ENCODE results near the gene FAM221B. TPM values are rescaled to one million over a fixed set of nuclear protein-coding genes. Genes with fewer than 3 reads are reported as not detected.

FAM221B gene
- total and polyA plus RNA-seq, 2 experiments from 2014 or later: 0.47 TPM; not detected in 1

- Histone ChIP-seq H3K27me3 (ENCODE audit: insufficient read depth) (no peaks in the 10 kb centered on the region), H3K36me3 (ENCODE audit: insufficient read depth) (no peaks in the 10 kb centered on the region), H3K4me3 (no peak overlapping the region), H2AFZ (no peak overlapping the region), H4K20me1 (replicated peaks; ENCODE audit: insufficient read depth) (no peaks in the 10 kb centered on the region; the same call in 1 of the 2 replicates), H3F3A (replicated peaks; ENCODE audit: low read depth) (no peaks in the 10 kb centered on the region), H3K9me2 (ENCODE audit: insufficient read depth) (peaks cover 5% of the 10 kb centered on the region; the same call in 1 of the 2 replicates), H3K79me2 (replicated peaks; ENCODE audit: insufficient read depth) (no peaks in the 10 kb centered on the region), H3K4me2 (no peak overlapping the region), H3K27ac (ENCODE audit: low read depth) (no peak overlapping the region), H3K4me1 (ENCODE audit: insufficient read depth) (no peaks in the 10 kb centered on the region)
- ATAC-seq: no peak
- no peaks in the 10 kb centered on the region; the same call in 2 of the 3 replicates for H3K9me3 Mint-ChIP-seq
- no peak overlapping the region for H3K4me3 Mint-ChIP-seq
- no peak overlapping the region for H3K27ac Mint-ChIP-seq
- peaks cover 10% of the 10 kb centered on the region for H3K27me3 Mint-ChIP-seq (ENCODE audit: insufficient read depth, low read depth, poor library complexity)
- peaks cover 21% of the 10 kb centered on the region for H3K4me1 Mint-ChIP-seq
- H3K36me3 Mint-ChIP-seq (ENCODE audit: low read depth): no peaks in the 10 kb centered on the region
- TF ChIP-seq NANOG (IDR thresholded peaks at IDR 0.05; ENCODE audit: borderline replicate concordance) (no peak), CREB1 (CRISPR knock-in tag; IDR thresholded peaks at IDR 0.05; ENCODE audit: low read depth) (no peak), STAT1 (IDR thresholded peaks at IDR 0.05; ENCODE audit: unreplicated experiment) (no peak), ZNF114 (CRISPR knock-in tag; IDR thresholded peaks at IDR 0.05) (no peak), POLR2AphosphoS5 (IDR thresholded peaks at IDR 0.05; ENCODE audit: low read depth) (no peak), REST (IDR thresholded peaks at IDR 0.05; ENCODE audit: unreplicated experiment) (no peak), ETS1 (IDR thresholded peaks at IDR 0.05) (no peak), ZNF331 (CRISPR knock-in tag; IDR thresholded peaks at IDR 0.05; ENCODE audit: low read depth) (no peak), JUNB (IDR thresholded peaks at IDR 0.05; ENCODE audit: unreplicated experiment) (no peak)
- no peak for DNase-seq (ENCODE audit: low spot score)
Observed at GRCh38 chr9:35836595-35836994, 8.1 kb upstream of the FAM221B start.

GRCh38 chr9:35835766-35836165, 7.2 kb upstream of the FAM221B start:
- H3F3A ChIP-seq (replicated peaks; ENCODE audit: low read depth): no peaks in the 10 kb centered on the region
- no peaks in the 10 kb centered on the region for H3K27me3 ChIP-seq (ENCODE audit: insufficient read depth)
- no peaks in the 10 kb centered on the region for H3K36me3 ChIP-seq (ENCODE audit: insufficient read depth)
- H3K27me3 Mint-ChIP-seq (ENCODE audit: insufficient read depth, low read depth, poor library complexity): peaks cover 7% of the 10 kb centered on the region
- H3K79me2 ChIP-seq (replicated peaks; ENCODE audit: insufficient read depth): no peaks in the 10 kb centered on the region
- H3K27ac Mint-ChIP-seq: no peak overlapping the region
- ATAC-seq (no peak), DNase-seq (ENCODE audit: low spot score) (no peak)
- peaks cover 21% of the 10 kb centered on the region for H3K4me1 Mint-ChIP-seq
- TF ChIP-seq CREB1 (CRISPR knock-in tag; IDR thresholded peaks at IDR 0.05; ENCODE audit: low read depth) (no peak), ZNF114 (CRISPR knock-in tag; IDR thresholded peaks at IDR 0.05) (no peak), EZH2phosphoT487 (IDR thresholded peaks at IDR 0.05; ENCODE audit: unreplicated experiment) (no peak), EZH2 (IDR thresholded peaks at IDR 0.05; ENCODE audit: low read depth, unreplicated experiment) (no peak), ZNF331 (CRISPR knock-in tag; IDR thresholded peaks at IDR 0.05; ENCODE audit: low read depth) (no peak), REST (IDR thresholded peaks at IDR 0.05; ENCODE audit: unreplicated experiment) (no peak)
- no peak overlapping the region for H3K27ac ChIP-seq (ENCODE audit: low read depth)
- peaks cover 5% of the 10 kb centered on the region; the same call in 1 of the 2 replicates for H3K9me2 ChIP-seq (ENCODE audit: insufficient read depth)
- no peaks in the 10 kb centered on the region; the same call in 1 of the 2 replicates for H4K20me1 ChIP-seq (replicated peaks; ENCODE audit: insufficient read depth)
- no peak overlapping the region for H2AFZ ChIP-seq
- H3K4me3 Mint-ChIP-seq: no peak overlapping the region
- no peaks in the 10 kb centered on the region for H3K4me1 ChIP-seq (ENCODE audit: insufficient read depth)
- no peak overlapping the region for H3K4me3 ChIP-seq
- H3K4me2 ChIP-seq: no peak overlapping the region
- H3K9me3 Mint-ChIP-seq: no peaks in the 10 kb centered on the region; the same call in 2 of the 3 replicates
- H3K36me3 Mint-ChIP-seq (ENCODE audit: low read depth): no peaks in the 10 kb centered on the region

Measured in GM23338 (cell line).